DOHH2 (cell line): ENCODE data around the gene MAP4K5.

Experiments used
- H3F3A ChIP-seq: fragments of 200-600 bp; sonication (generic), shearing (Covaris generic); 2 replicates; pipeline ENCODE4 v1.6.0; 2016; ENCODE audit warnings: antibody characterized with exemption, mild to moderate bottlenecking; ENCODE audit not compliant: control insufficient read depth, insufficient read depth
- H3K27ac ChIP-seq: fragments of 200-600 bp; sonication (generic); 2 replicates; pipeline ENCODE4 v1.5.1; 2014; ENCODE audit warnings: low read depth, mild to moderate bottlenecking, low read length, moderate library complexity
- H3K27me3 ChIP-seq: fragments of 200-600 bp; sonication (generic); 2 replicates; pipeline ENCODE4 v1.6.1; 2014; ENCODE audit warnings: mild to moderate bottlenecking, low read length, mixed read lengths; ENCODE audit not compliant: control insufficient read depth
- H3K36me3 ChIP-seq: fragments of 200-600 bp; sonication (generic); 2 replicates; pipeline ENCODE4 v1.6.1; 2014; ENCODE audit warnings: mild to moderate bottlenecking, low read length, moderate library complexity, mixed read lengths; ENCODE audit not compliant: control insufficient read depth
- H3K4me1 ChIP-seq: fragments of 200-600 bp; sonication (generic); 2 replicates; pipeline ENCODE4 v1.6.1; 2014; ENCODE audit warnings: mild to moderate bottlenecking, low read length, mixed read lengths; ENCODE audit not compliant: control insufficient read depth
- H3K4me2 ChIP-seq: fragments of 200-600 bp; sonication (generic); 2 replicates; pipeline ENCODE4 v1.6.0; 2014; ENCODE audit warnings: mild to moderate bottlenecking, low read length, moderate library complexity
- H3K4me3 ChIP-seq: fragments of 200-600 bp; sonication (generic); 2 replicates; pipeline ENCODE4 v1.5.1; 2014; ENCODE audit warnings: mild to moderate bottlenecking, low read length, mixed read lengths
- H3K79me2 ChIP-seq: fragments of 200-600 bp; sonication (generic); 2 replicates; pipeline ENCODE4 v1.6.1; 2014; ENCODE audit warnings: mild to moderate bottlenecking, low read length, mixed read lengths; ENCODE audit not compliant: control insufficient read depth
- H3K9me2 ChIP-seq: fragments of 200-600 bp; sonication (generic); replicated peaks from 2 replicates; pipeline ENCODE4 v1.6.1; 2014; ENCODE audit warnings: mild to moderate bottlenecking, low read length, mixed read lengths; ENCODE audit not compliant: control insufficient read depth
- H3K9me3 ChIP-seq: fragments of 200-600 bp; sonication (generic); 2 replicates; pipeline ENCODE4 v1.6.1; 2014; ENCODE audit warnings: antibody characterized with exemption, low read length, mixed read lengths; ENCODE audit not compliant: control insufficient read depth, insufficient read depth
- H4K20me1 ChIP-seq: fragments of 200-600 bp; sonication (generic); 2 replicates; pipeline ENCODE4 v1.6.0; 2014; ENCODE audit warnings: low read depth, mild to moderate bottlenecking, antibody characterized with exemption, low read length, moderate library complexity; ENCODE audit not compliant: control insufficient read depth, insufficient read depth
- EZH2phosphoT487 ChIP-seq: fragments of 200-600 bp; sonication (generic); IDR thresholded peaks from 2 replicates; pipeline ENCODE4 v1.6.1; 2017; ENCODE audit warnings: borderline replicate concordance, mild to moderate bottlenecking, antibody characterized with exemption, low read length, moderate library complexity, mixed read lengths
- TF ChIP-seq, protein P1 (sequence below): fragments of 200-600 bp; sonication (generic); IDR thresholded peaks from one replicate; pipeline ENCODE4 v1.5.1; 2014; ENCODE audit warnings: antibody characterized with exemption, mild to moderate bottlenecking, low read depth, low read length; ENCODE audit not compliant: poor library complexity, severe bottlenecking

Gene MAP4K5

GRCh38 chr14:50534416-50534815, 2.0 kb upstream of the MAP4K5 start:
- no peaks in the 10 kb centered on the region for H3K9me2 ChIP-seq
- no peak overlapping the region for H3K27ac ChIP-seq
- H3K79me2 ChIP-seq = peaks cover 28% of the 10 kb centered on the region
- no peaks in the 10 kb centered on the region for H3K27me3 ChIP-seq
- H3K4me3 ChIP-seq = no peak overlapping the region
- H3K9me3 ChIP-seq = peaks cover 4% of the 10 kb centered on the region; the same call in 1 of the 2 replicates
- peaks cover 14% of the 10 kb centered on the region; the same call in 1 of the 2 replicates for H4K20me1 ChIP-seq
- H3K36me3 ChIP-seq = peaks cover 4% of the 10 kb centered on the region
- TF ChIP-seq EZH2phosphoT487 = no peak
- TF ChIP-seq, protein P1, sequence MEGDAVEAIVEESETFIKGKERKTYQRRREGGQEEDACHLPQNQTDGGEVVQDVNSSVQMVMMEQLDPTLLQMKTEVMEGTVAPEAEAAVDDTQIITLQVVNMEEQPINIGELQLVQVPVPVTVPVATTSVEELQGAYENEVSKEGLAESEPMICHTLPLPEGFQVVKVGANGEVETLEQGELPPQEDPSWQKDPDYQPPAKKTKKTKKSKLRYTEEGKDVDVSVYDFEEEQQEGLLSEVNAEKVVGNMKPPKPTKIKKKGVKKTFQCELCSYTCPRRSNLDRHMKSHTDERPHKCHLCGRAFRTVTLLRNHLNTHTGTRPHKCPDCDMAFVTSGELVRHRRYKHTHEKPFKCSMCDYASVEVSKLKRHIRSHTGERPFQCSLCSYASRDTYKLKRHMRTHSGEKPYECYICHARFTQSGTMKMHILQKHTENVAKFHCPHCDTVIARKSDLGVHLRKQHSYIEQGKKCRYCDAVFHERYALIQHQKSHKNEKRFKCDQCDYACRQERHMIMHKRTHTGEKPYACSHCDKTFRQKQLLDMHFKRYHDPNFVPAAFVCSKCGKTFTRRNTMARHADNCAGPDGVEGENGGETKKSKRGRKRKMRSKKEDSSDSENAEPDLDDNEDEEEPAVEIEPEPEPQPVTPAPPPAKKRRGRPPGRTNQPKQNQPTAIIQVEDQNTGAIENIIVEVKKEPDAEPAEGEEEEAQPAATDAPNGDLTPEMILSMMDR = no peak
- H3K4me1 ChIP-seq = peaks cover 30% of the 10 kb centered on the region
- no peak overlapping the region for H3K4me2 ChIP-seq
- peaks cover 10% of the 10 kb centered on the region; the same call in 1 of the 2 replicates for H3F3A ChIP-seq

- Histone ChIP-seq H3K9me3 (peaks cover 4% of the 10 kb centered on the region; the same call in 1 of the 2 replicates), H3K4me2 (no peak overlapping the region), H3K4me3 (no peak overlapping the region), H4K20me1 (peaks cover 16% of the 10 kb centered on the region; the same call in 1 of the 2 replicates), H3K27ac (no peak overlapping the region), H3K36me3 (peaks cover 9% of the 10 kb centered on the region), H3K9me2 (no peaks in the 10 kb centered on the region), H3F3A (peaks cover 10% of the 10 kb centered on the region; the same call in 1 of the 2 replicates), H3K79me2 (peaks cover 34% of the 10 kb centered on the region), H3K27me3 (no peaks in the 10 kb centered on the region), H3K4me1 (peaks cover 35% of the 10 kb centered on the region)
- TF ChIP-seq, protein P1 = no peak
- no peak for TF ChIP-seq EZH2phosphoT487
These were observed 1.4 kb upstream of the MAP4K5 start for GRCh38 chr14:50533806-50534205.

- peaks cover 12% of the 10 kb centered on the region for H3K36me3 ChIP-seq
- no peaks in the 10 kb centered on the region for H3K9me2 ChIP-seq
- no peak overlapping the region for H3K27ac ChIP-seq
- TF ChIP-seq EZH2phosphoT487 = no peak
- TF ChIP-seq, protein P1 = no peak
- H3K4me3 ChIP-seq = peak overlapping the region; percentile 76
- H4K20me1 ChIP-seq = peaks cover 16% of the 10 kb centered on the region; the same call in 1 of the 2 replicates
- peaks cover 39% of the 10 kb centered on the region for H3K79me2 ChIP-seq
- peaks cover 10% of the 10 kb centered on the region; the same call in 1 of the 2 replicates for H3F3A ChIP-seq
- H3K27me3 ChIP-seq = no peaks in the 10 kb centered on the region
- H3K4me1 ChIP-seq = peaks cover 35% of the 10 kb centered on the region
- H3K9me3 ChIP-seq = peaks cover 4% of the 10 kb centered on the region; the same call in 1 of the 2 replicates
- peak overlapping the region; percentile 99 for H3K4me2 ChIP-seq
These were observed 904 bp upstream of the MAP4K5 start for GRCh38 chr14:50533241-50533705.
